ENCODE data around the gene MRPS16. TPM values are rescaled to one million over a fixed set of nuclear protein-coding genes. Genes with fewer than 3 reads are reported as not detected.

MRPS16 gene
- total and polyA plus RNA-seq, 9 of the 15 experiments (the other 6 are each of a cell fraction or from before 2014, with no cell fraction given) = 65.0 to 239 (median 146) TPM

GRCh38 chr10:73246646-73247508, 5.6 kb downstream of the MRPS16 start, which contains the start of gene DNAJC9 (continued):
- TF ChIP-seq REST (IDR thresholded peaks at IDR 0.05; ENCODE audit: borderline replicate concordance) (no peak; the same call in 1 of the 2 replicates), REST (CRISPR knock-in tag; IDR thresholded peaks at IDR 0.05; ENCODE audit: low read depth) (peak; percentile 91), LEF1 (IDR thresholded peaks at IDR 0.05) (no peak), GMEB1 (CRISPR knock-in tag; IDR thresholded peaks at IDR 0.05) (peak; percentile 74), TCF7 (IDR thresholded peaks at IDR 0.05; ENCODE audit: borderline replicate concordance) (no peak; the same call in 1 of the 2 replicates), TCF7L2 (IDR thresholded peaks at IDR 0.05; ENCODE audit: low read depth, low read length) (no peak), EHMT2 (IDR thresholded peaks at IDR 0.05) (no peak), ARID3A (IDR thresholded peaks at IDR 0.05; ENCODE audit: borderline replicate concordance, low read depth, low read length) (no peak), CHAMP1 (IDR thresholded peaks at IDR 0.05) (no peak), TAF9B (IDR thresholded peaks at IDR 0.05; ENCODE audit: partially characterized antibody) (peak; percentile 91), HNRNPUL1 (IDR thresholded peaks at IDR 0.05; ENCODE audit: low read length) (no peak), MAFF (IDR thresholded peaks at IDR 0.05; ENCODE audit: low read length) (no peak), DDX20 (tag; IDR thresholded peaks at IDR 0.05; ENCODE audit: low read depth) (no peak)
